ENCODE results near the gene RIPK4.

Gene RIPK4

DNA sequence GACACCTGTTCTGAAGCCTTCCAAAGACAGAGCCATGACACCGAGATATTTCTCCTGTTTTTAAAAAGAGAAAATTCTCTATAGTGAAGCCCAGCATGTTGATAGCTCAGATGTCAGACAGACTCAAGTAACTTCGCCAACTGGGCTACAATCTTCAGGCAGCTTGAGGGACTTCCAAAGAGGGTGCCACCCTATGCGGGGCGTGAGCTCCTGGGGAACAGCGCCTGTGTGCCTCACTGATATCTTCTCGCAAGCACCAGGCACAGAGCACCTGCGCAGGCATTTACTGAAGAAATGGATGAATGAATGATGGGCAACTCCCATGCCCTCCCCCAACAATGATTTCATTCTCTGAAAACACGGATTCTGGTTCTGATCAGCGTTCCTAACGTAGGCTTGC lies 17.6 kb downstream of the RIPK4 start:
- Histone ChIP-seq H3K4me3 (no peak overlapping the region), H4K20me1 (no peaks in the 10 kb centered on the region), H3K36me3 (no peaks in the 10 kb centered on the region), H3K4me2 (no peak overlapping the region), H3K27ac (no peak overlapping the region), H3K9ac (no peak overlapping the region), H3K4me1 (peaks cover 40% of the 10 kb centered on the region), H3K9me3 (no peaks in the 10 kb centered on the region), H3K27me3 (no peaks in the 10 kb centered on the region)
- no peak for TF ChIP-seq Cebpa-rat (IDR thresholded peaks at IDR 0.05)

DNA sequence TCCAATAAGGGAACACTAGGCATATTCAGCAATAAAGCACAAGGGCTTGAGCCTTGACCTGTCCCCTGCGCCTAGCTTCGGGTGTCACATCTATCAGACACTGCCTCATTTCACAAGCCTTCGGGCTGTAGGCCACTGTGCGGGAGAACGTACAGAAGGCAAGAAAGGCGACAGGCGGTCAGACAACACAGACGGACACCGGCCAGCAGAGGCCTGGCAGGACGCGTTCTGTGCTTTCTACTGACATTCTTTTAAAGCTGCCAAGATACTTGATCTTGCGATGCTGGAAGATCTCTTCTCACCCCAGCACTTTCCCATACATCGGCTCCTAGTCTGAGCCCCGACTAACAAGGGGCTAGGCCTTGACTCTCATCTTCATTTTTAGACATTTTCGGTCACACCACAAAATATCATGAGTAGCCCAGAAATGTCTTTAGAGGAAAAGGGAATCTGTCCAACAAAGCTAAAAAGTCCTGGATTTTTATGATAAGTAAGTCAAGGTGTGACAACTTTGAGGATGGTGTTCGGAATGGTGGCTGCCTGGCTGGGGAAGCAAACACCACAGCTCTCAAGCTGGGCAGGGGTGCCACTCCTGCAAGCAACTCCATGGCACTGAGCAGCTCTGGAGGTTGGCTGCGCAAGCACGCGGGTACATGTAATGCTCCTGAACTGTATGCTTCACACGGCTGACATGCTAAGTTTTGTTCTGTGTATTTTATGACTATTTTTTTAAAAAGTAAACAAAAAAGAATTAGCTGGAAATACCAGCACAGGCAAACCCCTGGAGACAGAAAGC lies 18.7 kb downstream of the RIPK4 start:
- no peak for TF ChIP-seq Cebpa-rat (IDR thresholded peaks at IDR 0.05)
- Histone ChIP-seq H3K27ac (no peak overlapping the region), H3K4me3 (no peak overlapping the region), H3K27me3 (no peaks in the 10 kb centered on the region), H3K36me3 (no peaks in the 10 kb centered on the region), H3K4me1 (peaks cover 31% of the 10 kb centered on the region), H3K9ac (no peak overlapping the region), H4K20me1 (no peaks in the 10 kb centered on the region), H3K9me3 (no peaks in the 10 kb centered on the region), H3K4me2 (no peak overlapping the region)

DNA sequence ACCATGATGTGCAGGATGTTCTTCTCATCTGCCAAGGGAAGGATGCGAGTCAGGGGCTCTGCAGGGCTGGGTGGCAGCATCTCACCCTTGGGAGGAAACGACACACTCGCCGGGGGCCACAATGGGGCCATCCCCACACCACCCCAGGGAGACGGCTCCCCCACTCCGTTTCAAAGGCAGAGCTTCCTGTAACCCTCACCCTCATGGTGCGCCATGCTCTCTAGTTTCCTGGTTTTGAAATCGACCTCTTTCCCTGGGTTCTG lies 20.2 kb downstream of the RIPK4 start:
- no peaks in the 10 kb centered on the region for H3K9me3 ChIP-seq
- no peaks in the 10 kb centered on the region for H4K20me1 ChIP-seq
- no peak overlapping the region for H3K27ac ChIP-seq
- H3K4me3 ChIP-seq, result no peak overlapping the region
- H3K4me1 ChIP-seq, result peaks cover 16% of the 10 kb centered on the region
- no peak for TF ChIP-seq Cebpa-rat (IDR thresholded peaks at IDR 0.05)
- no peak overlapping the region for H3K9ac ChIP-seq
- no peaks in the 10 kb centered on the region for H3K36me3 ChIP-seq
- peak overlapping the region; percentile 69 for H3K4me2 ChIP-seq
- H3K27me3 ChIP-seq, result no peaks in the 10 kb centered on the region

DNA sequence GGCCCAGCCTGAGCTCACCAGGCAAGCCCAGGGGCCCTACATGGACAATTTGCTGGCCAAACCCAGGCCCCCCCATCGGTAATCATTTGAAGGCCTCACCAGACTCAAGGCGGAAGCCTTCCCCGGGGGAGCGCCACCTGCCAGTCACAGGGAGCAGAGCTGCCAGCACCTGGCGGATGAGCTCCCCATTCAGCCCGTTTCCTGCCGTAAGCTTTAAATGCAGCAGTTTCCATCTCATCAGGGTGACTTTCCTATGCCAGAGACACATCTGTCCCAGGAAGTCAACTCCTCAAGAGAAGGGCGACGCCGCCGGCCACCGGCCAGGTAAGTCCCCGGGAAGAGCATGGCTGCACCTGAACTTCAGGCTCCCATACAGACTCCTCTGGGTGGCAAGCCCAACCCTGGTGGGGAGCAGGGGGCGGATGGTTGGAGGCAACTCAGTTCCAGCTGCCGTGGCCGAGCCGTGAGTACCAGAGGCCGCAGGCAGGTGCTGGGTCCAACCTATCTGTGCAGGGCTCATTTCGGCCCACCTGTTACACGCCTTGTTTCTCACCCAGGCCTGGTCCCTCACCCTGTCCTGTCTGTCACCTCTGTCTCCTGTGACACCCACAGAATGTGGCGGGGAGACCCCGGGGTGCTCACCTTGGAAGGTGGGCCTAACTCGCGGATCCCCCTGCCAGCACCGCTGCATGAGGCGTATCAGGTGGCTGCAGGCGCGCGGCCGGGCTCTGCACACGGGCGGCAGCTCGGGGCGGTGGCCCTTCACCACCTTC lies 20.7 kb downstream of the RIPK4 start:
- H3K9ac ChIP-seq, result no peak overlapping the region
- H3K4me3 ChIP-seq, result no peak overlapping the region
- no peaks in the 10 kb centered on the region for H4K20me1 ChIP-seq
- H3K4me1 ChIP-seq, result peaks cover 16% of the 10 kb centered on the region
- H3K27ac ChIP-seq, result no peak overlapping the region
- no peaks in the 10 kb centered on the region for H3K36me3 ChIP-seq
- peak overlapping the region; percentile 69 for H3K4me2 ChIP-seq
- no peaks in the 10 kb centered on the region for H3K27me3 ChIP-seq
- no peak for TF ChIP-seq Cebpa-rat (IDR thresholded peaks at IDR 0.05)
- no peaks in the 10 kb centered on the region for H3K9me3 ChIP-seq

DNA sequence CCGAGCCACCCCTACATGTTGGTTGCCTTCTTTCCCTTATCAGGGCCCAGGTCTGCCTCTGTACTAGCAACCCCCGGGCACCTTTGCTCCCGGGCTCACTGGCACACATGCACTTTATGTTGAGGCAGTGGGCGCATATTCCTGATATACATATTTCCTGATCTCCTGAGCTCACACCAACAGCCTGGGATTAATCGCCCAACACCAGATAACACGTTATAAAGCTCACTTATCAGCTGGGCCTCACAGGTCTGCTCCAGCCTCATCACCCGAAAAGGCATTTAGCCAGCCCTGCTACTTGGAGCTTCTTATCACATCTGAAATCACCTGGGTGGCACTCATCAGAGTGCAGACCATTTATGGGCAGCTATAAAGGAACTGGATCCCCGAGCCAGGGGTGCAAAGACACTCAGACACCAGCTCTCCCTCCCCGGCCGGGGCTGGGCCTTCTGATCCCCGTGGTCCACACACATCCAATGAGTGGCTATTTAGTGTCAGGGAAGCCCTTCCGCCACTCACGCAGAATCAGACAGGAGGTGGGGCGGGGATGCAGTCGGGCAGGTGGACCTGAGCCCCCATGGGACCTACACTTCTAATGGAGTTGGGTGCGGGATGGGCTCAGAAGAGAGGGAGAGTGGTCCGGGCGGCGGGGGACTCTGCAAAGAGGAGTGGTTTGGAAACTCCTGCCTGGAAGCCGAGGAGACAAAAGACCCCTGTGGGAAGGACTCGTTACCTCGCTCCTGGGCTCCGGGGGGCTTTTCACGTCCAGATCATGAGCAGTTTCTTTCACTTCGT lies 21.6 kb downstream of the RIPK4 start:
- H3K4me2 ChIP-seq, result no peak overlapping the region
- H3K27ac ChIP-seq, result no peak overlapping the region
- no peaks in the 10 kb centered on the region for H4K20me1 ChIP-seq
- H3K9ac ChIP-seq, result no peak overlapping the region
- TF ChIP-seq Cebpa-rat (IDR thresholded peaks at IDR 0.05), result no peak
- H3K36me3 ChIP-seq, result no peaks in the 10 kb centered on the region
- H3K4me3 ChIP-seq, result no peak overlapping the region
- no peaks in the 10 kb centered on the region for H3K27me3 ChIP-seq
- no peaks in the 10 kb centered on the region for H3K9me3 ChIP-seq
- H3K4me1 ChIP-seq, result peaks cover 16% of the 10 kb centered on the region

DNA sequence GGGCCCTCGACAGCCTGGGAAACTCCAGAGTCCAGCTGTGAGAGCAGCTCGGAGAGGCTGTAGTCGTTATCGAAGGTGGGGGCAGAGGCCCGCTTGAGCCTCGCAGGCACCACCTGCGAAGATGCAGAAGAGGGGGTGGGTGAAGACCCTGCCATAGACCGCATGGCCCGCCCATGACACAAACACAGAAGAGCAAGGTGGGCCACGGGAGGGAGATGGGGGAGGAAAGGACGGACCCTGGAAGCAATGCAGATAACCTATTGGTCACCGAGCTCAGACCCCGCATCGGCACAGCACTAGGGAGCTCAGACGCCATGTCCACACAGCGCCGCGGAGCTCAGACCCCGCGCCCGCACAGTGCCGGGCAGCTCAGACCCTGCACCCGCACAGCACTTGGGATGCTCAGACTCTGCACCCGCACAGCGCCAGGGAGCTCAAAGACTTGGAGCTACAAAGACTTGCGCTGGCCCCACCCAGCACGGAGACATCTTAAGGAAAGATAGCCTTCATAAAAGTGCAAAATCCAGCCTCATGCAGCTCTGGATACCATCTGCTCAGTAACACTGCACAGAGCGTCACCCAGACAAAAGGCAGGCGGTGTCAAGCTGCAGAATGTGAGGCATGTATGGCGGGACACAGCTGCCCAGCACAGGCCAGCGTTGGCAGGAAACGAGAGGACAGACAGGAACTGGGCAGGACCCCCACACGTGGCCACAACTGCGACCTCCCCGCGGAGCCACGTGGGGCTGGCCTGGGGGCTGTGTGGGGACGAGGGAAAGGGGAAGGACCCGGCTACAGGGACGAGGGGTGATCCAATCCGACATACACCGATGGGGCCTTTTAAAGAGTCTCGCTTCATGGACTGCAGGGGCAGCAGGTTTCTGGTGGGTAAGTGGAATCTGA lies 22.6 kb downstream of the RIPK4 start:
- no peak for TF ChIP-seq Cebpa-rat (IDR thresholded peaks at IDR 0.05)
- Histone ChIP-seq H3K27ac (no peak overlapping the region), H3K9ac (no peak overlapping the region), H4K20me1 (no peaks in the 10 kb centered on the region), H3K4me3 (no peak overlapping the region), H3K9me3 (no peaks in the 10 kb centered on the region), H3K4me2 (no peak overlapping the region), H3K4me1 (peaks cover 16% of the 10 kb centered on the region), H3K36me3 (no peaks in the 10 kb centered on the region), H3K27me3 (no peaks in the 10 kb centered on the region)

DNA sequence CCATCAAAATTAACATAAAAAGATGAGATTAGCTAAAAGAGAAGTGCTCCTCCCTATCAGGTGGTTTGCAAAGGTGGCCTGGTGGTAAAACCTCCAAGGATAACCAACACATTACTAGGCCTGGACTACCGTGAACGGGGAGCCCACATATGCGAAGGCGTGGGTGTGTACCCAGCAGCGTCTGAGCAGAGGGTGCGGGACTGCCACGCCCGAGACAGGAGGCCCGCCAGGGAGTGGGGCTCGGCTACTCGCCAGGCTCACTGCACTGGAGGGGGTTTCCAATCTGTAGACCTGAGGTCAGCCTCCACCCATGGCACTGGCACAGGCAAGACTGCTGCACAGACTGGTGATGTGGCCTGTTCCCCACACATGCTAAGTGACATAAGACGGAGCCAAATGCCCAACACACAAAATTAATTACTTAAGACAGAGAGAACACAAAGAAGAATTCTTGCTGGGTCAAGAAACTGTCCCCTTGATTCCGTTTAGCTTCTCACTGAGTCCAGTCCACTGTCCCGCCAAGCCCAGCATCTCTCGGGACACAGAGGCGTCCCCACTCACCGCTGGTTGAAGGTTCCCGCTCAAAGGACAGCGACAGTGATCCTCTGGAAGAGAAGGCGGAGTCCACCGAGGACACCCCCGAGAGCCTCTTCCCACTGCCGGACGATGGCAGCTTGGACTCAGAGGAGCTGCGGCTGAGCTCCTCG lies 23.4 kb downstream of the RIPK4 start:
- no peaks in the 10 kb centered on the region for H3K36me3 ChIP-seq
- peaks cover 16% of the 10 kb centered on the region for H3K4me1 ChIP-seq
- H4K20me1 ChIP-seq, result no peaks in the 10 kb centered on the region
- no peak overlapping the region for H3K27ac ChIP-seq
- no peaks in the 10 kb centered on the region; the same call in 1 of the 2 replicates for H3K9me3 ChIP-seq
- no peak overlapping the region for H3K9ac ChIP-seq
- no peak overlapping the region for H3K4me2 ChIP-seq
- no peak for TF ChIP-seq Cebpa-rat (IDR thresholded peaks at IDR 0.05)
- H3K4me3 ChIP-seq, result no peak overlapping the region
- no peaks in the 10 kb centered on the region for H3K27me3 ChIP-seq

DNA sequence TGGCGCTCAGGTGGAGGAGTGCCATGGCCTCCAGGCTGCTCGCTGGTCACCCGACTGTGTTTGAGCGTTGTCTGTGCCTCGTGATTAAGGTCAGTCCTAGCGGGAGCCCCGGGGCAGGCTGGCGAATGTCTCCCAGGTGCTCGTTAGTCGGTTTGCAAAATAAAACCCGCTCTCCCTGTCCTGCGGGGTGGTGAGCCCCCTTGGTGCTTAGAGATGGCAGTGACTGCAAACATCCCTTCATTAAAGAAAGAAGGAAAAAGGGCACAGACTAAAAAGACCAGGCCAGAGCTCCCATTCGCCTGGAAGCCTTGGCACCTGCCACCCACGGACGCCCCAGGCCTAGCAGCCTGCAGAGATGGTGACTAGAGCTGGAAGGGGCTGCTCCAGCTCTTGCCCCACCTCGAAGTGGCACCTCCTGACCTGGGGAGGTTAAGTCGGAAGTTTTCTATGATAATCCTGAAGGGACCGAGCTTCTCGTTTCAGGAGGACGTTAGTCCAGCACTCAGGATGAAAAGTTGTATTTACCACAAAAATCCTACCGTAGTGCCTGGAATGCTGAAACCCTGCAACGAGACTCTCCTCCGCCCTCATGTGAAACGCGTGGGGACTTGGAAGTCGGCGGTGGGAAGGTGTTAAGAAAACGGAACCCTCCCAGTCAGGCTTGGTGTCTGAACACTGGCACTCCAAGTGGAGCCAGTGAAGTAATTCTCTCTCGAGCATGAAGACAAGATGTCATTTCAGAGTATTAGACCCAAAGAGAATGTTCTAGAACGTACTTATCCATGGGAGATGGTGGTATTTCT lies 24.6 kb downstream of the RIPK4 start:
- Histone ChIP-seq H3K4me1 (peaks cover 15% of the 10 kb centered on the region), H3K27ac (no peak overlapping the region), H3K9me3 (peaks cover 12% of the 10 kb centered on the region), H3K4me2 (no peak overlapping the region), H3K27me3 (no peaks in the 10 kb centered on the region), H3K4me3 (no peak overlapping the region), H3K9ac (no peak overlapping the region), H3K36me3 (no peaks in the 10 kb centered on the region), H4K20me1 (no peaks in the 10 kb centered on the region)
- TF ChIP-seq Cebpa-rat (IDR thresholded peaks at IDR 0.05), result no peak
